Stimulated activated CD4-positive, alpha-beta T cell treated with anti-CD3 and anti-CD28 coated beads, Interleukin-12 subunit alpha, Interleukin-12 subunit beta, amount 100 ng/mL, for 48 hours (primary cell): Measurements from ENCODE around the gene DDA1.

Experiments
- DNase-seq, 3 donors: peaks; one replicate each; pipeline ENCODE4 v3.0.0-alpha.2; 2020; ENCODE audit warnings: low read depth in 2 of 3, low spot score in 1 of 3

Gene DDA1

GRCh38 chr19:17311455-17312188 lies 2.3 kb downstream of the DDA1 start:
- DNase-seq, result no peak

GRCh38 chr19:17312189-17313113 lies 3.1 kb downstream of the DDA1 start:
- no peak for DNase-seq

GRCh38 chr19:17314007-17314593 lies 4.7 kb downstream of the DDA1 start:
- no peak for DNase-seq

GRCh38 chr19:17318966-17319365 lies 9.6 kb downstream of the DDA1 start:
- DNase-seq, result no peak

- no peak for DNase-seq
These were observed 10.3 kb downstream of the DDA1 start for GRCh38 chr19:17319473-17320238.

GRCh38 chr19:17320435-17320834 lies 11.1 kb downstream of the DDA1 start:
- DNase-seq, result no peak

GRCh38 chr19:17321655-17322489 lies 12.5 kb downstream of the DDA1 start:
- DNase-seq, result no peak

GRCh38 chr19:17322854-17323253 lies 13.5 kb downstream of the DDA1 start:
- DNase-seq, result no peak

- no peak for DNase-seq
These were observed 14.1 kb downstream of the DDA1 start for GRCh38 chr19:17323300-17323963.

GRCh38 chr19:17323964-17324332 lies 14.6 kb downstream of the DDA1 start:
- DNase-seq, result no peak

- DNase-seq, result no peak
These were observed 15.2 kb downstream of the DDA1 start for GRCh38 chr19:17324357-17325114.

GRCh38 chr19:17325133-17325532 lies 15.8 kb downstream of the DDA1 start:
- no peak for DNase-seq

- no peak for DNase-seq
These were observed 16.7 kb downstream of the DDA1 start for GRCh38 chr19:17325881-17326594.

- no peak for DNase-seq
These were observed 17.2 kb downstream of the DDA1 start for GRCh38 chr19:17326595-17326966.

GRCh38 chr19:17327068-17327653 lies 17.8 kb downstream of the DDA1 start:
- DNase-seq, result no peak

GRCh38 chr19:17327654-17328516 lies 18.5 kb downstream of the DDA1 start:
- peak in 1 of 3 donors; percentile 56 for DNase-seq
